Retinal pigment epithelial cell (primary cell): ENCODE results near the gene APC2.
"Not testable (repeated sequence)": the region's sequence is repeated elsewhere in the genome, so short reads cannot be mapped to it uniquely, and the experiment has no call there.

Experiments
- DNase-seq: peaks from one replicate; pipeline ENCODE4 v3.0.0-alpha.2; 2010; ENCODE audit warnings: low read depth
- H3K4me3 ChIP-seq: 2 replicates; pipeline ENCODE4 v1.5.1; 2011; ENCODE audit warnings: mild to moderate bottlenecking, low read length, control low read depth, moderate library complexity
- CTCF ChIP-seq: conservative IDR thresholded peaks from 2 replicates; pipeline ENCODE4 v1.5.1; 2011; ENCODE audit warnings: low read depth, low read length, control low read depth, inconsistent platforms

The APC2 gene

GRCh38 chr19:1417681-1418495, 32.0 kb upstream of the APC2 start:
- no peak overlapping the region for H3K4me3 ChIP-seq
- TF ChIP-seq CTCF = no peak
- DNase-seq = no peak

- no peak for TF ChIP-seq CTCF
- no peak overlapping the region for H3K4me3 ChIP-seq
- DNase-seq = no peak
These were observed 31.5 kb upstream of the APC2 start for GRCh38 chr19:1418496-1418775.

GRCh38 chr19:1418951-1419738, 30.8 kb upstream of the APC2 start:
- no peak for DNase-seq
- TF ChIP-seq CTCF = no peak
- no peak overlapping the region for H3K4me3 ChIP-seq

- H3K4me3 ChIP-seq, DNase-seq: not testable (repeated sequence)
These were observed 29.8 kb upstream of the APC2 start for GRCh38 chr19:1420085-1420484.

- no peak overlapping the region for H3K4me3 ChIP-seq
- TF ChIP-seq CTCF = no peak
- no peak for DNase-seq
These were observed 29.3 kb upstream of the APC2 start for GRCh38 chr19:1420590-1420989.

GRCh38 chr19:1421218-1421957, 28.5 kb upstream of the APC2 start:
- no peak for TF ChIP-seq CTCF
- DNase-seq = no peak
- no peak overlapping the region for H3K4me3 ChIP-seq

GRCh38 chr19:1421958-1422305, 28.0 kb upstream of the APC2 start:
- DNase-seq = no peak
- no peak for TF ChIP-seq CTCF
- no peak overlapping the region for H3K4me3 ChIP-seq
